ENCODE results near the gene BARX2. TPM values are rescaled to one million over a fixed set of nuclear protein-coding genes. Genes with fewer than 3 reads are reported as not detected.
"Not testable (repeated sequence)": the region's sequence is repeated elsewhere in the genome, so short reads cannot be mapped to it uniquely, and the experiment has no call there.

BARX2 gene, protein sequence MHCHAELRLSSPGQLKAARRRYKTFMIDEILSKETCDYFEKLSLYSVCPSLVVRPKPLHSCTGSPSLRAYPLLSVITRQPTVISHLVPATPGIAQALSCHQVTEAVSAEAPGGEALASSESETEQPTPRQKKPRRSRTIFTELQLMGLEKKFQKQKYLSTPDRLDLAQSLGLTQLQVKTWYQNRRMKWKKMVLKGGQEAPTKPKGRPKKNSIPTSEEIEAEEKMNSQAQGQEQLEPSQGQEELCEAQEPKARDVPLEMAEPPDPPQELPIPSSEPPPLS
- polyA plus RNA-seq (2011; rRNA removed) = not detected in 2 replicates
- not detected in 2 replicates for polyA minus RNA-seq (2011; rRNA and poly(A)+ RNA removed)

DNA sequence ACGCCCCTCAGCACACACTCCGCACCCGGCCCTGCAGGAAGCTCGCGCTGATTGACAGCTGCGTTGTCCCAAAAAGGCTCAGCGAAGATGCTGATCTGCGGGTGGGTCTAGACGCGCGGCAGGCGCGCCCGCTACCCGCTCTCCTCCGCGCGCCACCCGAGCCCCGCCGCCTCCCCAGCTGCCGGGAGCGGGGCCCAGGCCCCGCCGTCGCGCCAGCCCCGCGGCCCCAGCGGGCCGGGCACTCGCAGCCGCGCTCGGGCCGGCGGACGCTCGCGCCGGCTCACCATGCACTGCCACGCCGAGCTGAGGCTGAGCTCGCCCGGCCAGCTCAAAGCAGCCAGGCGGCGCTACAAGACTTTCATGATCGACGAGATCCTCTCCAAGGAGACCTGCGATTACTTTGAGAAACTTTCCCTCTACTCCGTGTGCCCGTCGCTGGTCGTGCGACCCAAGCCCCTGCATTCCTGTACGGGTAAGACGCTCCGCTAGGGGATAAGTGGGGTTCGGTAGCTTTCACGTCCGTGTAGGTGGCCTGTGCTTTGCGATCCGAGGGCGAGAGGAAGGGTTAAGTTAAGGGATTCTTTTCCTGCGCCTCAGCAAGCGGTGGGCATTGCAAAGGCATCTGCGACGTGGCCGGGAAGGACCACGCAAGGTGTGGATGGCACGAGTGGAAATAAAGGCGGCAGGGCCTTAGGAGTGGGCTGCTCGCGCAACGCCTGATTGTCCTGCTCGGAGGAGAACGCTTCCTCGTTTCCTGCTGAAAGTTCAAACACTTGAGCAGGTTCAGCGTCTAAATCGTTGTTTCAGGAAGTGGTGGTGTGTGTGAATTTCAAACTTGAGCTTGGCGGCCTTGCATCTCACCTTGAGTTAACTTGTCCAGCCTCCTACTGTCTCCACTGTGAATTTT is at the start of gene BARX2:
Gene BARX2 (plus strand): TSS at position 98 of the 907 bp plus-strand sequence. CDS start 188 bp downstream, at position 286.
- H3K36me3 ChIP-seq (ENCODE audit: control insufficient read depth, insufficient read depth, low read length) = no peaks in the 10 kb centered on the region
- ChIA-PET CTCF (interaction anchor here (0.6 to 4.1 kb wide), 9 partner anchors 10 to 438 kb away, joined by 3 to 25 read pairs (median 5); no protein-coding TSS in a partner anchor), POLR2A (no interaction called here)
- TF ChIP-seq, protein P1, sequence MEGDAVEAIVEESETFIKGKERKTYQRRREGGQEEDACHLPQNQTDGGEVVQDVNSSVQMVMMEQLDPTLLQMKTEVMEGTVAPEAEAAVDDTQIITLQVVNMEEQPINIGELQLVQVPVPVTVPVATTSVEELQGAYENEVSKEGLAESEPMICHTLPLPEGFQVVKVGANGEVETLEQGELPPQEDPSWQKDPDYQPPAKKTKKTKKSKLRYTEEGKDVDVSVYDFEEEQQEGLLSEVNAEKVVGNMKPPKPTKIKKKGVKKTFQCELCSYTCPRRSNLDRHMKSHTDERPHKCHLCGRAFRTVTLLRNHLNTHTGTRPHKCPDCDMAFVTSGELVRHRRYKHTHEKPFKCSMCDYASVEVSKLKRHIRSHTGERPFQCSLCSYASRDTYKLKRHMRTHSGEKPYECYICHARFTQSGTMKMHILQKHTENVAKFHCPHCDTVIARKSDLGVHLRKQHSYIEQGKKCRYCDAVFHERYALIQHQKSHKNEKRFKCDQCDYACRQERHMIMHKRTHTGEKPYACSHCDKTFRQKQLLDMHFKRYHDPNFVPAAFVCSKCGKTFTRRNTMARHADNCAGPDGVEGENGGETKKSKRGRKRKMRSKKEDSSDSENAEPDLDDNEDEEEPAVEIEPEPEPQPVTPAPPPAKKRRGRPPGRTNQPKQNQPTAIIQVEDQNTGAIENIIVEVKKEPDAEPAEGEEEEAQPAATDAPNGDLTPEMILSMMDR (IDR thresholded peaks at IDR 0.05; ENCODE audit: insufficient read depth, low read depth, low read length) = peak; percentile 56
- no peak within 1 kb of the TSS for H3K4me3 ChIP-seq (ENCODE audit: low read depth, low read length)
- peaks cover 54% of the 10 kb centered on the region for H3K27me3 ChIP-seq (ENCODE audit: control insufficient read depth, insufficient read depth, low read length)
- no peak for DNase-seq (ENCODE audit: low read depth)

DNA sequence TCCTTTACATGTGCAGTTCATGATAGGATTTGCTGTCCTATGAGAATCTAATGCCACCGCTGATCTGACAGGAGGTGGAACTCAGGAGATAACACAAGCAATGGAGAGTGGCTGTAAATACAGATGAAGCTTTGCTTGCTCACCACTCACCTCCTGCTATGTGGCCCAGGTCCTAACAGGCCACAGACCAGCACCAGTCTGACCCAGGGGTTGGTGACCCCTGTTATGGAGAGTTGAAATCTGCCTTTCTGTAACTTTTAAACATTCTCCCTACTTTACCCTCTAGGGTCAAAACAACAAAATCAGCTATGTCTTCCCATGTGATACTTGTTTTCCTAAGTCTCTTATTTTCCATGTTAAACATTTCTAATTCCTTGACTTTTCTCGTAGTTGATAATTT is 48.7 kb upstream of the BARX2 start:
- POLR2A ChIA-PET = no interaction called here
- DNase-seq (ENCODE audit: low read depth) = no peak
- no peaks in the 10 kb centered on the region for H3K36me3 ChIP-seq (ENCODE audit: control insufficient read depth, insufficient read depth, low read length)
- no peak overlapping the region for H3K4me3 ChIP-seq (ENCODE audit: low read depth, low read length)
- CTCF ChIA-PET = interaction anchor here (0.6 to 3.0 kb wide), 5 partner anchors 14 to 225 kb away, joined by 3 to 11 read pairs (median 3); no protein-coding TSS in a partner anchor
- no peaks in the 10 kb centered on the region; the same call in 1 of the 2 replicates for H3K27me3 ChIP-seq (ENCODE audit: control insufficient read depth, insufficient read depth, low read length)
- TF ChIP-seq, protein P1 (IDR thresholded peaks at IDR 0.05; ENCODE audit: insufficient read depth, low read depth, low read length) = no peak

DNA sequence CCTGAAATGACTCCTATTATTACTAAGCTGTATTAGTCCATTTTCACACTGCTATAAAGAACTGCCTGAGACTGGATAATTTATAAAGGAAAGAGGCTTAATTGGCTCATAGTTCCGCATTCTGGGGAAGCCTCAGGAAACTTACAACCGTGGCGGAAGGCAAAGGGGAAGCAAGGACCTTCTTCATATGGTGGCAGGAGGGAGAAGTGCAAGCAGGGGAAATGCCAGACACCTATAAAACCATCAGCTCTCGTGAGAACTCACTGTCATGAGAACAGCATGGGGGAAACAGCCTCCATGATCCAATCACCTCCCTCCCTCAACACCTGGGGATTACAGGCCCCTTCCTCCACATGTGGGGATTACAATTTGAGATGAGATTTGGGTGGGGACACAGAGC is 47.9 kb upstream of the BARX2 start:
- POLR2A ChIA-PET; H3K4me3 ChIP-seq (ENCODE audit: low read depth, low read length); DNase-seq (ENCODE audit: low read depth); H3K36me3 ChIP-seq (ENCODE audit: control insufficient read depth, insufficient read depth, low read length); H3K27me3 ChIP-seq (ENCODE audit: control insufficient read depth, insufficient read depth, low read length): not testable (repeated sequence)
- CTCF ChIA-PET = interaction anchor here (1.0 to 3.0 kb wide), 4 partner anchors 14 to 226 kb away, joined by 3 to 11 read pairs (median 3); no protein-coding TSS in a partner anchor

DNA sequence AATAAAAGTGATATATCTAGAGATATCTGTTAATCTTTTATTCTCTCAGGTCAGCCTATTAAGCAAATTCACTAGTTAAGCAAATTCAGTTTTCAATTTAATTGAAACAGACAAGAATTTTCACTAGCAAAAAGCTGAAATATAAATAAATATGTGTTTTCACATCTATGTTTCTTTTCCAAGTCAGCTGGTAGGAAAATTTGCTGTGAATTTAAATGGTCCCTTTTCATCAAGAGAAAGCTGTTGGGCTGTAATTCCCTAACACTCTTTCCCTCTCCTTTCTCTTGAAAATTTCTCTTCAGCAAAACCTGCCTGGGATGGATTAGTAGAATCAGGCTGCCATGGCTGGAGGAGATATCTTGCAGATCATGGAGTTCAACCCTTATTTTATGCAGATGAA is 46.9 kb upstream of the BARX2 start:
- no peak overlapping the region for H3K4me3 ChIP-seq (ENCODE audit: low read depth, low read length)
- POLR2A ChIA-PET = interaction anchor here (0.5 kb wide), 1 partner anchor 236 kb away, joined by 3 read pairs; no protein-coding TSS in a partner anchor
- no peak for DNase-seq (ENCODE audit: low read depth)
- CTCF ChIA-PET = interaction anchor here (0.6 to 3.0 kb wide), 6 partner anchors 12 to 1704 kb away, joined by 3 to 12 read pairs (median 3); no protein-coding TSS in a partner anchor
- TF ChIP-seq, protein P1 (IDR thresholded peaks at IDR 0.05; ENCODE audit: insufficient read depth, low read depth, low read length) = no peak
- no peaks in the 10 kb centered on the region for H3K36me3 ChIP-seq (ENCODE audit: control insufficient read depth, insufficient read depth, low read length)
- no peaks in the 10 kb centered on the region for H3K27me3 ChIP-seq (ENCODE audit: control insufficient read depth, insufficient read depth, low read length)

DNA sequence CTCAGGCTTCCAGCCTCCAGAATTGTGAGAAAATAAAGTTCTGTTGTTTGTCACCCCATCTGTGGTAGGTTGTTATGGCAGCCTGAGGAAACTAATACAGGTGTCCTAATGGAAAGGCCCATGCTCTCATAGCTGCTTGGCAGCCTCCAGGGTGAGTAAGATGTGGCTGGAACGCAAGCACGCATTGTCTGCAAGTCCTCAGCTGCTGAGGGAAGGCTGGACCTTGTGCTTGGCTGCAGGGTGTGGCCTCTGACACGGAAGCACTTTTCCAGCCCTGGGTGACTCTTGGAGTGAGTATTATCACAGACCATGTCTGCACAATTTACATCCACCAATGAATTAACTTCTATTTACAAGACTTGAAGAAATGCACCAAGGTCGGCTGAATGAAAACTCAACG is 44.4 kb upstream of the BARX2 start:
- Histone ChIP-seq H3K4me3 (ENCODE audit: low read depth, low read length) (no peak overlapping the region), H3K27me3 (ENCODE audit: control insufficient read depth, insufficient read depth, low read length) (no peaks in the 10 kb centered on the region), H3K36me3 (ENCODE audit: control insufficient read depth, insufficient read depth, low read length) (no peaks in the 10 kb centered on the region)
- POLR2A ChIA-PET = no interaction called here
- TF ChIP-seq, protein P1 (IDR thresholded peaks at IDR 0.05; ENCODE audit: insufficient read depth, low read depth, low read length) = no peak
- CTCF ChIA-PET = interaction anchor here (0.6 to 4.0 kb wide), 24 partner anchors 9 to 1116 kb away, joined by 3 to 53 read pairs (median 4); no protein-coding TSS in a partner anchor
- DNase-seq (ENCODE audit: low read depth) = no peak

All from BJ (cell line).